ENCODE data around the gene PPT2.
"Not testable (repeated sequence)": the region's sequence is repeated elsewhere in the genome, so short reads cannot be mapped to it uniquely, and the experiment has no call there.

Gene PPT2

GRCh38 chr6:32190911-32191677, 37.2 kb downstream of the PPT2 start:
- no peak for DNase-seq

- peak; percentile 72 for DNase-seq
Observed at GRCh38 chr6:32191696-32192607, 38.0 kb downstream of the PPT2 start.

- peak; percentile 83 for DNase-seq
Observed at GRCh38 chr6:32192608-32193039, 38.7 kb downstream of the PPT2 start, which contains the start of gene GPSM3. GPSM3 (minus strand) TSS chr6:32192643; CDS start chr6:32192513, 130 bp downstream.

- DNase-seq, result not testable (repeated sequence)
Observed at GRCh38 chr6:32193096-32193495, 39.2 kb downstream of the PPT2 start.

DNA sequence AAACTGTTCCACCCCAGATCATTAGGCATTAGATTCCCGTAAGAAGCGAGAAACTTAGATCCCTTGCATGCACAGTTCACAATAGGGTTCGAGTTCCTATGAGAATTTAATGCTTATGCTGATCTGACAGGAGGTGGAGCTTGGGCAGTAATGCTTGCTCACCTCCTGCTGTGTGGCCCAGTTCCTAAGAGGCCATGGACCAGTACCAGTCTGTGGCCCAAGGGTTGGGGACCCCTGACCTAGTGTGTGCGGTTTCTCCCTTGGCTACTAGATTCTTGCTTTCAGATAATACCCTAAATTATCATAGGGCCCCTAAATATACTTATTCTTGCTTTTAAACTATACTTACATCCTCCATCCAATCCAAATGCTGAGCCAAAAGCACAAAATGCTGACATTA, 40.4 kb downstream of the PPT2 start:
- no peak for DNase-seq

- peak; percentile 72 for DNase-seq
Observed at GRCh38 chr6:32194825-32195651, 41.1 kb downstream of the PPT2 start.

DNA sequence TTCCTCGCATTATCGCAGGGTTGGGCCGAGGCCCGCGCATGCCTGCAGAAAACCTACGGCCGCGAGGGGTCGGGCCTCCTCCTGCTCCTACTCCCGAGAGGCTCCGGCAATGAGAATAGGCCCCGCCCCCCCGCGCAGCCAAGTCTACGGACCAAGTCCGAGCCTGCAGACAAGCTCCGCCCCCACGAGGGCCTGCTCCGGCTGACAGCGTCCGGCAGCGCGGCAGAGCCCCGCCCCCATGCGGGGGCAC, 41.6 kb downstream of the PPT2 start:
- DNase-seq, result peak; percentile 100

DNA sequence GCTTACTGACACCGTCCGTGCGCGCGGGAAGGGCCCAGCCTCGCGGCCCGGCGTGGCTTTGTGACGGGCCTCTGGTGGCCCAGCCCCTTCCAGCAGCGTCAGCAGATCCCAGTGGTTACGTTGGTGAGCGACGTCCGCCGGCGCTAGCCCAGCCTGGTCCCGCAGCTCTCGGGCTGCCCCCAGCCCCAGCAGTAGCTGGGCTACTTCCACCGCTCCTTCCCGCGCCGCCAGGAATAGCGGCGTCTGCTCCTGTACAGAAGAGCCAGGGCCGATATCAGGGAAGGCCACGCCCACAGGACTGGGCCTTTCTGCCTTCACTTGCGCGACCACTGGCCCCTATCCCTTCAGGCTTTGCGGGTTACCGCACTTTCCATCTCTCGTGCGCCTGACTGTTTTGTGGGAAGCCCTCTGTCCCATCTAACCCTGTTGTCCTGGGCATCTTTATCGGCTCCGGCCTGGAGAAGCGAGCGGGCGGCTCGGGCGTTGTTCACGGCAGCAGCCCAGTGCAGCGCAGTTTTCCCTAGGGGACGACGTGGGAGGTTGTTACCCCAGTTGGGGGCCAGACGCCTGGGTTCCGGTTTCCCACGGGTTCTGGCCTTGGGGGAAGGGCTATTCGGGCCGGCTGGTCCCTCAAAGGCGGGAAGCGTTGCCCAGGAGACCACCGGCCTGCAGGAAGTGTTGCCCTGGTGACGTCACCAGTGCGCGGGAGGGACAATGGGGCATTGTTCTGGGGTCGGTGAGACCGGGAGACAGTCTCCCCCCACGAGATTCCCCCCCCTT, 42.2 kb downstream of the PPT2 start:
- DNase-seq, result peak; percentile 85

DNA sequence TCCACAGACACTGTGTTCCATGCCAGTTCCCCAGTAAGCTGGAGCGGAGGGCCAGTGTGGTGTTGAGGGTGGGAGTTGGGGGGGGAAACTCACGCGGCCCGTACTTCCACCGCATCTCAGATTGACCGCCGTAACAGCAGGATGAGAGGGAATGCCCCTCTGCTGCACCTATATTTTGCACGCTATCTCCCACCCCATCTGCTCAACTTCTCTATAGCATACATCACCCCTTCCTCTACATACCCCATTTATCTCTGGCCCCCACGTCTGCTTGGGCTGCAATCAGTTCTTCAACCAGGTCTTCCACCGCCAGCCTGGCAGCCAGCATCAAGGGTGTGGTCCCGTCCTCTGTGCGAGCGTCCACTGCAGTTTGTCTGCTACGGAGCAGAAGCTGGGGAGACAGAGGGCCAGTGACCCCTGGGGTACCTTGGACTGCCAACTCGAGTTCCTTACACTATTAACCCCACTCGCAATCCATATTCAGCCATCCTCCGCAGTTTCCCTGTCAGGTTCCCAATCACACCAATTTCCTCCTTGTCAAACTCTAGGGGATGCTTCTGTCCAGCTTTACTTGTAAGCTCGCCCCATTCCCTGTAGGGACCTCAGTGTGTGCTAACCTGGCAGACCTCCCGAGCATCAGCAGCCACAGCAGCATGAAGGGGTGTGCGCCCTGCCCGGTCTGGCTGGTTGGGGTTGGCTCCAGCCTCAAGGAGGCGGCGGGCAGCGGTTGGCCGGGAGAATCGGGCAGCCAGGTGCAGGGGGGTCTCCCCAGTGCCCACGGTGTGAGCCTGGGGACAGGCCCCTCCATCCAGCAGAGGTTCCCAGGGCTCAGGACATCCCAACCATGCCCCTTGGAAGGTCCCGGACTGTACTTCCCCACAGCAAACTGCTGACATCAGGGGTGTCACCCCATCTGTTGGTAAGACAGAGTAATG, 43.0 kb downstream of the PPT2 start:
- DNase-seq, result no peak

- no peak for DNase-seq
Observed at GRCh38 chr6:32198345-32198696, 44.4 kb downstream of the PPT2 start.

- no peak for DNase-seq
Observed at GRCh38 chr6:32198866-32199265, 44.9 kb downstream of the PPT2 start.

DNA sequence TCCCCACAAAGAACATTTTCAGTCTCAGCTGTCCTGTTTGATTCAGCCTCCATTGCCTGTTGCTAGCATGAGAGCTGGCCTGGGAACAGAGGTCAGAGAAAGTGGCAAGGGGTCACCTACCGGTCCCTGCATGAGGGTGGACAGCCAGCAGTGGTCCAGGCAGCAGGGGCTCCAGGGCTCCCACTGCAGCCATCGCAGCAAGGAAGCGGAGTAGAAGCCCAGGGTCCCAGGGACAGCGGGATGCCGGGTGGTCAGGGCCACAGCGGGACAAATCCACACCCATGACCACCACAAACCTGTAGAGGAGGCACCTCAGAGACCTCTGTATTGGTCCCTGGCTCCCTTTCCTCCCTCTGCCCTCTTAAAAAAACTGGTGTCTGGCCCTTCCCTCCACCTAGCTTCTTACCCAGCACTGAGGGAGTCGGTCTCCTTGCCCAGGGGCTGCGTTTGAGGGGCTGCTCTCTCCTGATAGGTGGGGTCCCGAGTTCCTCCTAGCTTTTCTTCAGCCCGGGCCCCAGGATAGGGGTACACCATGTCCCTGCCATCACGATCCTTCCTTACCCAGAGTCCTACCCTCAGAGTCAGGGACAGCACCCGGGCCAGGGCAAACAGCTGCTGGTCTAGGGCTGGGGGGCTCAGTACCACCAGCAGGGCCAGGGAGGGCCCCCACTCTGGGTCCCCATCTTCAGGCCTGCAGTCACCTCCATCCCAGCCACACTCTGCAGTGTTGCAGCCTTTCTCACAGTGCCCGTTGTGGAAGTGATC, 47.0 kb downstream of the PPT2 start:
- no peak for DNase-seq

- DNase-seq, result no peak
Observed at GRCh38 chr6:32202186-32202585, 48.2 kb downstream of the PPT2 start.

- DNase-seq, result no peak
Observed at GRCh38 chr6:32203426-32204267, 49.7 kb downstream of the PPT2 start.

GRCh38 chr6:32204268-32204715, 50.4 kb downstream of the PPT2 start:
- no peak for DNase-seq

GRCh38 chr6:32208996-32209395, 55.1 kb downstream of the PPT2 start:
- no peak for DNase-seq

DNA sequence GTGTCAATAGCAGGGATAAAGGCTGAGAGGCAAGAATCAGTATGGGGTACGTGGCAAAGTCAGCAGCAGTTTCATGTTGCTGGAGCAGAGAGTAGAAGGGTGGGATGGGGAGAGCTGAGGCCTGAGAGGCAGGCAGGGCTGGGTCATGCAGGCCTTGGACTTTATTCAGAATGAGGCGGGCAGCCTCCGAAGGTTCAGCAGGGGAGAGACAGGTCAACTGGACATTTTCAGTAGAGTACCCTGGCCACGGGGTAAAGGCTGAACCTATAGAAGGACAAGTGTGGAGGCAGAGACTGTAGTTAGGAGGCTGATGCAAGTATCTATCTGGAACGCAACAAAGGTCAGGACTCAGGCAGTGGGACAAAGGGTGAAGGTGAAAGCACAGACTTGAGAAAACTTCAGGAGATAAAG, 56.3 kb downstream of the PPT2 start:
- no peak for DNase-seq

- DNase-seq, result not testable (repeated sequence)
Observed at GRCh38 chr6:32211432-32211831, 57.5 kb downstream of the PPT2 start.

- DNase-seq, result no peak
Observed at GRCh38 chr6:32212076-32212760, 58.3 kb downstream of the PPT2 start.
